OCI-LY7 (cell line): Measurements from ENCODE around the gene HLA-E. TPM values are rescaled to one million over a fixed set of nuclear protein-coding genes. Genes with fewer than 3 reads are reported as not detected.

Source experiments
- BruUV-seq: library from RNA; stranded (reverse); fragments of 400-500 nt; replicated peaks from 2 replicates; lab custom pipeline; 2021; lab: Mats Ljungman, UMichigan
- CTCF ChIA-PET: fragments of 300-600 bp; sonication (Branson Sonifier 250); formaldehyde crosslinking; loops from one replicate; lab custom pipeline; 2022; ENCODE audit warnings: antibody characterized with exemption; ENCODE audit not compliant: unreplicated experiment; lab: Charles Lee
- POLR2A ChIA-PET: fragments of 300-600 bp; sonication (Branson Sonifier 250); formaldehyde crosslinking; loops from one replicate; lab custom pipeline; 2022; ENCODE audit warnings: antibody characterized with exemption; lab: Charles Lee
- DNase-seq: peaks from one replicate; pipeline ENCODE4 v3.0.0-alpha.2; 2015; ENCODE audit warnings: low spot score
- H2AFZ ChIP-seq: fragments of 200-600 bp; sonication (generic), shearing (Covaris generic); 2 replicates; pipeline ENCODE4 v1.6.1; 2014; ENCODE audit warnings: mild to moderate bottlenecking, antibody characterized with exemption, low read length, moderate library complexity
- H3K27ac ChIP-seq: fragments of 200-600 bp; sonication (generic); 2 replicates; pipeline ENCODE4 v1.5.1; 2014; ENCODE audit warnings: mixed run types, low read depth, mild to moderate bottlenecking, moderate library complexity, low read length, inconsistent platforms; ENCODE audit not compliant: poor library complexity, severe bottlenecking
- H3K36me3 ChIP-seq: fragments of 200-600 bp; sonication (generic); 2 replicates; pipeline ENCODE4 v1.6.1; 2014; ENCODE audit warnings: mild to moderate bottlenecking, antibody characterized with exemption, low read length, moderate library complexity, mixed read lengths; ENCODE audit not compliant: insufficient read depth
- H3K4me1 ChIP-seq: fragments of 200-600 bp; sonication (generic); 2 replicates; pipeline ENCODE4 v1.5.1; 2014; ENCODE audit warnings: mild to moderate bottlenecking, low read length; ENCODE audit not compliant: insufficient read depth, poor library complexity, severe bottlenecking
- H3K4me2 ChIP-seq: fragments of 200-600 bp; sonication (generic); 2 replicates; pipeline ENCODE4 v1.6.1; 2014; ENCODE audit warnings: mild to moderate bottlenecking, low read length
- H3K4me3 ChIP-seq: fragments of 200-600 bp; sonication (generic); 2 replicates; pipeline ENCODE4 v1.5.1; 2014; ENCODE audit warnings: mild to moderate bottlenecking, low read depth, low read length; ENCODE audit not compliant: poor library complexity, severe bottlenecking
- H3K79me2 ChIP-seq: fragments of 200-600 bp; sonication (generic); 2 replicates; pipeline ENCODE4 v1.6.1; 2016; ENCODE audit warnings: low read depth, mild to moderate bottlenecking, low read length, moderate library complexity, mixed read lengths; ENCODE audit not compliant: insufficient read depth
- H3K9me2 ChIP-seq: fragments of 200-600 bp; sonication (generic); 2 replicates; pipeline ENCODE4 v1.6.1; 2016; ENCODE audit warnings: mild to moderate bottlenecking, low read length, mixed read lengths; ENCODE audit not compliant: insufficient read depth
- H3K9me3 ChIP-seq: fragments of 200-600 bp; sonication (generic); 2 replicates; pipeline ENCODE4 v1.6.1; 2014; ENCODE audit warnings: mild to moderate bottlenecking, mixed run types, low read length, mixed read lengths
- H4K20me1 ChIP-seq: fragments of 200-600 bp; sonication (generic); 2 replicates; pipeline ENCODE4 v1.6.1; 2014; ENCODE audit warnings: mild to moderate bottlenecking, antibody characterized with exemption, low read length, moderate library complexity, mixed read lengths; ENCODE audit not compliant: insufficient read depth
- CTCF ChIP-seq: fragments of 200-600 bp; sonication (generic); conservative IDR thresholded peaks from 2 replicates; pipeline ENCODE4 v1.5.1; 2014; ENCODE audit warnings: mild to moderate bottlenecking, antibody characterized with exemption, low read length, moderate library complexity, mixed read lengths
- EZH2phosphoT487 ChIP-seq: fragments of 200-600 bp; sonication (generic); IDR thresholded peaks from 2 replicates; pipeline ENCODE4 v1.6.1; 2018; ENCODE audit warnings: low read depth, borderline replicate concordance, mild to moderate bottlenecking, mixed run types, antibody characterized with exemption, low read length, moderate library complexity, mixed read lengths
- intact Hi-C: fragments of 100-400 bp; cut with micrococcal nuclease; formaldehyde crosslinking; loops from one replicate; pipeline ENCODE4 v1.10.0; 2022; ENCODE audit not compliant: unreplicated experiment
- total RNA-seq, 2 experiments: library from RNA; depleted of rRNA in 1 of 2; stranded (reverse); fragments of >200 nt in 1 of 2; shearing (Covaris generic) in 1 of 2; gene quantifications; 2 replicates each; pipeline ENCODE4 v1.2.3, GENCODE V29; 2014 to 2022

HLA-E gene
- total RNA-seq, 2 experiments from 2014 or later: 123 to 131 TPM

GRCh38 chr6:30542915-30543314, 53.6 kb downstream of the HLA-E start:
- TF ChIP-seq EZH2phosphoT487 (no peak), CTCF (peak; percentile 16; the same call in 1 of the 2 replicates)
- Histone ChIP-seq H3K4me1 (peaks cover 15% of the 10 kb centered on the region), H3K9me3 (no peaks in the 10 kb centered on the region), H3K9me2 (no peaks in the 10 kb centered on the region), H3K4me2 (peak overlapping the region; percentile 64; the same call in 1 of the 2 replicates), H3K4me3 (no peak overlapping the region), H2AFZ (no peak overlapping the region), H3K27ac (peak overlapping the region; percentile 20), H3K36me3 (peaks cover 40% of the 10 kb centered on the region), H4K20me1 (no peaks in the 10 kb centered on the region), H3K79me2 (no peaks in the 10 kb centered on the region)
- ChIA-PET CTCF (interaction anchor here (1.6 kb wide), 1 partner anchor 61 kb away, joined by 7 read pairs; no protein-coding TSS in a partner anchor), POLR2A (no interaction called here)
- no peak for DNase-seq
- intact Hi-C loops: loop anchor here (5.0 kb wide), 2 partner anchors 129 to 189 kb away; partner anchors contain the start of gene DHX16
- no TSS peak for BruUV-seq

Other genes with a start within 250 kb of the HLA-E start
- gene TRIM39, start 162.6 kb upstream of the HLA-E start, total RNA-seq (2014; rRNA removed; shearing (Covaris generic)): 10.9 and 11.4 TPM in 2 replicates
- 13.8 and 17.0 TPM in 2 replicates for gene TRIM39, start 162.6 kb upstream of the HLA-E start, total RNA-seq (2022)
- 77.3 and 88.1 TPM in 2 replicates for gene RPP21, start 144.4 kb upstream of the HLA-E start, total RNA-seq (2014; rRNA removed; shearing (Covaris generic))
- 50.4 and 51.4 TPM in 2 replicates for gene RPP21, start 144.4 kb upstream of the HLA-E start, total RNA-seq (2022)
- gene GNL1, start 67.0 kb downstream of the HLA-E start, total RNA-seq (2014; rRNA removed; shearing (Covaris generic)): 51.2 and 66.4 TPM in 2 replicates
- gene GNL1, start 67.0 kb downstream of the HLA-E start, total RNA-seq (2022): 114 and 116 TPM in 2 replicates
- gene PRR3, start 67.8 kb downstream of the HLA-E start, total RNA-seq (2014; rRNA removed; shearing (Covaris generic)): 16.7 and 25.2 TPM in 2 replicates
- 34.9 and 36.3 TPM in 2 replicates for gene PRR3, start 67.8 kb downstream of the HLA-E start, total RNA-seq (2022)
- gene ABCF1, start 81.9 kb downstream of the HLA-E start, total RNA-seq (2014; rRNA removed; shearing (Covaris generic)): 53.0 and 126 TPM in 2 replicates
- gene ABCF1, start 81.9 kb downstream of the HLA-E start, total RNA-seq (2022): 83.1 and 86.7 TPM in 2 replicates
- 103 and 126 TPM in 2 replicates for gene PPP1R10, start 127.7 kb downstream of the HLA-E start, total RNA-seq (2014; rRNA removed; shearing (Covaris generic))
- 150 and 155 TPM in 2 replicates for gene PPP1R10, start 127.7 kb downstream of the HLA-E start, total RNA-seq (2022)
- 44.2 and 59.0 TPM in 2 replicates for gene MRPS18B, start 128.3 kb downstream of the HLA-E start, total RNA-seq (2014; rRNA removed; shearing (Covaris generic))
- 77.3 and 79.6 TPM in 2 replicates for gene MRPS18B, start 128.3 kb downstream of the HLA-E start, total RNA-seq (2022)
- 4.7 and 10.4 TPM in 2 replicates for gene ATAT1, start 137.4 kb downstream of the HLA-E start, total RNA-seq (2014; rRNA removed; shearing (Covaris generic))
- gene ATAT1, start 137.4 kb downstream of the HLA-E start, total RNA-seq (2022): 17.8 and 19.6 TPM in 2 replicates
- gene C6orf136, start 157.6 kb downstream of the HLA-E start, total RNA-seq (2014; rRNA removed; shearing (Covaris generic)): 9.1 and 14.7 TPM in 2 replicates
- 26.7 and 29.5 TPM in 2 replicates for gene C6orf136, start 157.6 kb downstream of the HLA-E start, total RNA-seq (2022)
- gene DHX16, start 183.5 kb downstream of the HLA-E start, total RNA-seq (2014; rRNA removed; shearing (Covaris generic)): 27.1 and 30.5 TPM in 2 replicates
- gene DHX16, start 183.5 kb downstream of the HLA-E start, total RNA-seq (2022): 32.1 and 37.5 TPM in 2 replicates
- 65.2 and 66.9 TPM in 2 replicates for gene PPP1R18, start 197.1 kb downstream of the HLA-E start, total RNA-seq (2014; rRNA removed; shearing (Covaris generic))
- gene PPP1R18, start 197.1 kb downstream of the HLA-E start, total RNA-seq (2022): 106 and 109 TPM in 2 replicates
- gene NRM, start 201.5 kb downstream of the HLA-E start, total RNA-seq (2014; rRNA removed; shearing (Covaris generic)): 13.6 and 18.6 TPM in 2 replicates
- 36.7 and 44.0 TPM in 2 replicates for gene NRM, start 201.5 kb downstream of the HLA-E start, total RNA-seq (2022)
- gene MDC1, start 227.8 kb downstream of the HLA-E start, total RNA-seq (2014; rRNA removed; shearing (Covaris generic)): 35.0 and 41.6 TPM in 2 replicates
- 107 and 133 TPM in 2 replicates for gene MDC1, start 227.8 kb downstream of the HLA-E start, total RNA-seq (2022)
- 1,287 and 1,346 TPM in 2 replicates for gene TUBB, start 230.8 kb downstream of the HLA-E start, total RNA-seq (2014; rRNA removed; shearing (Covaris generic))
- gene TUBB, start 230.8 kb downstream of the HLA-E start, total RNA-seq (2022): 1,244 and 1,350 TPM in 2 replicates